ENCODE data around the gene KIF1A. TPM values are rescaled to one million over a fixed set of nuclear protein-coding genes. Genes with fewer than 3 reads are reported as not detected.

Gene KIF1A
- total and polyA plus RNA-seq, 2 experiments from 2014 or later: 16.1 to 16.5 TPM

GRCh38 chr2:240759459-240759858 lies 60.6 kb downstream of the KIF1A start:
- Histone ChIP-seq H4K20me1 (ENCODE audit: insufficient read depth, poor library complexity, severe bottlenecking) (no peaks in the 10 kb centered on the region), H3K27ac (no peak overlapping the region), H3K27me3 (no peaks in the 10 kb centered on the region), H3K4me2 (no peak overlapping the region), H3K36me3 (replicated peaks; ENCODE audit: insufficient read depth, low read depth) (no peaks in the 10 kb centered on the region), H2AFZ (no peak overlapping the region), H3K4me3 (no peak overlapping the region), H3K9me2 (replicated peaks; ENCODE audit: insufficient read depth) (no peaks in the 10 kb centered on the region), H3K9me3 (ENCODE audit: low read depth) (no peaks in the 10 kb centered on the region), H3K4me1 (ENCODE audit: insufficient read depth) (no peaks in the 10 kb centered on the region), H3K79me2 (no peaks in the 10 kb centered on the region)
- WGBS (ENCODE audit: low lambda C conversion rate, missing lambda C conversion rate): 95% methylated on average over 5 of the region's 5 CpGs
- TF ChIP-seq EZH2 (IDR thresholded peaks at IDR 0.05; ENCODE audit: borderline replicate concordance) (no peak), EZH2phosphoT487 (IDR thresholded peaks at IDR 0.05; ENCODE audit: low read depth, severe bottlenecking, unreplicated experiment) (no peak)
- TF ChIP-seq, protein P1, sequence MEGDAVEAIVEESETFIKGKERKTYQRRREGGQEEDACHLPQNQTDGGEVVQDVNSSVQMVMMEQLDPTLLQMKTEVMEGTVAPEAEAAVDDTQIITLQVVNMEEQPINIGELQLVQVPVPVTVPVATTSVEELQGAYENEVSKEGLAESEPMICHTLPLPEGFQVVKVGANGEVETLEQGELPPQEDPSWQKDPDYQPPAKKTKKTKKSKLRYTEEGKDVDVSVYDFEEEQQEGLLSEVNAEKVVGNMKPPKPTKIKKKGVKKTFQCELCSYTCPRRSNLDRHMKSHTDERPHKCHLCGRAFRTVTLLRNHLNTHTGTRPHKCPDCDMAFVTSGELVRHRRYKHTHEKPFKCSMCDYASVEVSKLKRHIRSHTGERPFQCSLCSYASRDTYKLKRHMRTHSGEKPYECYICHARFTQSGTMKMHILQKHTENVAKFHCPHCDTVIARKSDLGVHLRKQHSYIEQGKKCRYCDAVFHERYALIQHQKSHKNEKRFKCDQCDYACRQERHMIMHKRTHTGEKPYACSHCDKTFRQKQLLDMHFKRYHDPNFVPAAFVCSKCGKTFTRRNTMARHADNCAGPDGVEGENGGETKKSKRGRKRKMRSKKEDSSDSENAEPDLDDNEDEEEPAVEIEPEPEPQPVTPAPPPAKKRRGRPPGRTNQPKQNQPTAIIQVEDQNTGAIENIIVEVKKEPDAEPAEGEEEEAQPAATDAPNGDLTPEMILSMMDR (IDR thresholded peaks at IDR 0.05; ENCODE audit: poor library complexity): no peak
- DNase-seq (ENCODE audit: low spot score): no peak

DNA sequence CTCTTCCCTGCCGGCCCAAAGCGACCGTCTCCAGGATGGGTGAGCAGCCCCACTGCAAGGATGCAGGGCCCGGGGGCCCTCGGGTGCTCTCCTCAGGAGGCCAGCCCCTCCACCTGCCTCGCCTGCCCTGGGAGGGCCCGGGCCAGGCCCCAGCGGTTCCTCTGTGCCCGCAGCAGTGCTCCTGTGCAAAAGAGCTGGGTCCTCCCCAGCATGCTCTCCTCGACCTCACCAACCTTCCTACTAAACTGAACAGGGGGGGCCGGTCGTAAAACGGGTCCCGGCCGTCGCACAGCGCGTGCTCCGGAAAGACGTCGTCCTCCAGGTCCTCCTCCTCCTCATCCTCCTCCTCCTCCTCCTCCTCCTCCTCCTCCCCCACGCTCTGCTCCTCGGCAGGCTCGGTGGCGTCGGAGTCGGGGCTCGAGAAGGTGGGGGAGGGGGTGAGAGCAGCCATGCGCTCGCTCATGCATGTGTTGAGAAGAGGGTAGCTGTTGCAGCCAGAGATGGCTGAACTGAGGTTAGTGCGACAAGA lies 62.9 kb downstream of the KIF1A start:
- TF ChIP-seq, protein P1 (IDR thresholded peaks at IDR 0.05; ENCODE audit: poor library complexity): no peak
- TF ChIP-seq EZH2phosphoT487 (IDR thresholded peaks at IDR 0.05; ENCODE audit: low read depth, severe bottlenecking, unreplicated experiment): no peak
- no peak for TF ChIP-seq EZH2 (IDR thresholded peaks at IDR 0.05; ENCODE audit: borderline replicate concordance)

GRCh38 chr2:240752209-240752608 lies 67.8 kb downstream of the KIF1A start:
- Histone ChIP-seq H3K27me3 (no peaks in the 10 kb centered on the region), H3K9me2 (replicated peaks; ENCODE audit: insufficient read depth) (no peaks in the 10 kb centered on the region), H2AFZ (no peak overlapping the region), H3K4me1 (ENCODE audit: insufficient read depth) (no peaks in the 10 kb centered on the region), H4K20me1 (ENCODE audit: insufficient read depth, poor library complexity, severe bottlenecking) (no peaks in the 10 kb centered on the region), H3K27ac (no peak overlapping the region), H3K4me2 (no peak overlapping the region), H3K79me2 (no peaks in the 10 kb centered on the region), H3K4me3 (no peak overlapping the region), H3K36me3 (replicated peaks; ENCODE audit: insufficient read depth, low read depth) (no peaks in the 10 kb centered on the region), H3K9me3 (ENCODE audit: low read depth) (no peaks in the 10 kb centered on the region)
- WGBS (ENCODE audit: low lambda C conversion rate, missing lambda C conversion rate): 91% methylated on average over 9 of the region's 10 CpGs
- no peak for DNase-seq (ENCODE audit: low spot score)
- TF ChIP-seq EZH2phosphoT487 (IDR thresholded peaks at IDR 0.05; ENCODE audit: low read depth, severe bottlenecking, unreplicated experiment) (no peak), EZH2 (IDR thresholded peaks at IDR 0.05; ENCODE audit: borderline replicate concordance) (no peak)
- TF ChIP-seq, protein P1 (IDR thresholded peaks at IDR 0.05; ENCODE audit: poor library complexity): no peak

More for the DNA sequence above, 62.9 kb downstream of the KIF1A start:
- WGBS (ENCODE audit: low lambda C conversion rate, missing lambda C conversion rate): 89% methylated on average over 19 of the region's 31 CpGs
- H3K9me3 ChIP-seq (ENCODE audit: low read depth): no peaks in the 10 kb centered on the region
- H3K4me3 ChIP-seq: no peak overlapping the region
- no peak overlapping the region for H3K27ac ChIP-seq
- DNase-seq (ENCODE audit: low spot score): no peak
- H3K27me3 ChIP-seq: no peaks in the 10 kb centered on the region
- H3K9me2 ChIP-seq (replicated peaks; ENCODE audit: insufficient read depth): no peaks in the 10 kb centered on the region
- H3K79me2 ChIP-seq: no peaks in the 10 kb centered on the region
- no peaks in the 10 kb centered on the region for H4K20me1 ChIP-seq (ENCODE audit: insufficient read depth, poor library complexity, severe bottlenecking)
- no peak overlapping the region for H2AFZ ChIP-seq
- no peak overlapping the region for H3K4me2 ChIP-seq
- no peaks in the 10 kb centered on the region for H3K4me1 ChIP-seq (ENCODE audit: insufficient read depth)
- H3K36me3 ChIP-seq (replicated peaks; ENCODE audit: insufficient read depth, low read depth): no peaks in the 10 kb centered on the region

Data from hepatocyte (in vitro differentiated cells).